Coronary artery (tissue), 2 donors: ENCODE results near the gene SMAD2.
"Not testable (repeated sequence)": the region's sequence is repeated elsewhere in the genome, so short reads cannot be mapped to it uniquely, and the experiment has no call there.

ENCODE experiments used
- DNase-seq: peaks from one replicate; pipeline ENCODE4 v3.0.0-alpha.2; 2017; ENCODE audit warnings: low spot score
- H3K27ac ChIP-seq, 2 donors: fragments of 200-600 bp; sonication (generic); one replicate each; pipeline ENCODE4 v1.5.1; 2016 to 2019
- H3K4me3 ChIP-seq: fragments of 200-600 bp; sonication (generic); 2 replicates; pipeline ENCODE4 v1.5.1; 2016; ENCODE audit warnings: mild to moderate bottlenecking, moderate library complexity
- TF ChIP-seq, protein P1 (sequence below): fragments of 200-600 bp; sonication (generic); IDR thresholded peaks from one replicate; pipeline ENCODE4 v1.5.1; 2019; ENCODE audit warnings: antibody characterized with exemption

Gene SMAD2

DNA sequence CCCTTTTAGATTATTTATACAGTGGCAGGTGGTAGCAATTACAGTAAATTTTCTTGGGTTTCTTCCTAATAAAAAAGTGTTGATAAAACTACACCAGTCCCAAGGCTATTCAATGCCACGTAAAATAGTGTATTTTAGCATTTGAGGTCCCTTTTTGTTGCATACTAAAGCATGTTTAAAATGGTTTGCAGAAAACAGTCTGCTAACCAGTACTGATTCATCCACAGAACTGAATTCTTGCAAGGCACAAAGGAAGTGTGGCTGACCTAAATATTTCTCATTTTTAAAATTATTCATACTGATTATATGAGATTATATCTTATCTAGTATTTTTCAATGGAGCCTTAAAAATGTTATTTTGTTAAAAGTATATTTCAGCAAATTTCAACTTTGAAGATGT lies 98.1 kb downstream of the SMAD2 start:
- H3K27ac ChIP-seq, result no peak overlapping the region
- TF ChIP-seq, protein P1, sequence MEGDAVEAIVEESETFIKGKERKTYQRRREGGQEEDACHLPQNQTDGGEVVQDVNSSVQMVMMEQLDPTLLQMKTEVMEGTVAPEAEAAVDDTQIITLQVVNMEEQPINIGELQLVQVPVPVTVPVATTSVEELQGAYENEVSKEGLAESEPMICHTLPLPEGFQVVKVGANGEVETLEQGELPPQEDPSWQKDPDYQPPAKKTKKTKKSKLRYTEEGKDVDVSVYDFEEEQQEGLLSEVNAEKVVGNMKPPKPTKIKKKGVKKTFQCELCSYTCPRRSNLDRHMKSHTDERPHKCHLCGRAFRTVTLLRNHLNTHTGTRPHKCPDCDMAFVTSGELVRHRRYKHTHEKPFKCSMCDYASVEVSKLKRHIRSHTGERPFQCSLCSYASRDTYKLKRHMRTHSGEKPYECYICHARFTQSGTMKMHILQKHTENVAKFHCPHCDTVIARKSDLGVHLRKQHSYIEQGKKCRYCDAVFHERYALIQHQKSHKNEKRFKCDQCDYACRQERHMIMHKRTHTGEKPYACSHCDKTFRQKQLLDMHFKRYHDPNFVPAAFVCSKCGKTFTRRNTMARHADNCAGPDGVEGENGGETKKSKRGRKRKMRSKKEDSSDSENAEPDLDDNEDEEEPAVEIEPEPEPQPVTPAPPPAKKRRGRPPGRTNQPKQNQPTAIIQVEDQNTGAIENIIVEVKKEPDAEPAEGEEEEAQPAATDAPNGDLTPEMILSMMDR, result no peak
- H3K4me3 ChIP-seq, result no peak overlapping the region
- DNase-seq, result no peak

DNA sequence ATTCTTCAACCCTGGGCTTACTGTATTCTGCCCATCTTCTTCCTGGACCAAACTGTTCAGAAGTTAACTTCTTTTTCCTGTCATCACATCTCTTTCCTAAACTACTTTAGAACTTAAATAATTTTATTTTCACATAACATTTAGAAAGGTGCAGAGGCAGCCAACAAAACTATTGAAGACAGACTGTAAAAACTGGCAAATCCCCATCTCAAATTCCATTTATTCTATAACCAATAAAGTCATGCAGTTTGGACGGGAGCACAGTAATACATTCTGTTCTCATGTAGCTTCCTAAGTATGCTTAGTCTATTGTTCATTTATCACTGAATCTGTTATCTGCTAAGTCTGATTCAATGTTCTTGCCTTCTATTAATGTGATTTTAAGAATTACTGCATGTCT lies 99.1 kb downstream of the SMAD2 start:
- no peak overlapping the region for H3K27ac ChIP-seq
- no peak for DNase-seq
- TF ChIP-seq, protein P1, result no peak

GRCh38 chr18:47830772-47831171 lies 99.7 kb downstream of the SMAD2 start:
- no peak overlapping the region for H3K27ac ChIP-seq
- TF ChIP-seq, protein P1, result no peak
- H3K4me3 ChIP-seq, result no peak overlapping the region
- DNase-seq, result no peak

More for the DNA sequence above, 99.1 kb downstream of the SMAD2 start:
- no peak overlapping the region for H3K4me3 ChIP-seq

DNA sequence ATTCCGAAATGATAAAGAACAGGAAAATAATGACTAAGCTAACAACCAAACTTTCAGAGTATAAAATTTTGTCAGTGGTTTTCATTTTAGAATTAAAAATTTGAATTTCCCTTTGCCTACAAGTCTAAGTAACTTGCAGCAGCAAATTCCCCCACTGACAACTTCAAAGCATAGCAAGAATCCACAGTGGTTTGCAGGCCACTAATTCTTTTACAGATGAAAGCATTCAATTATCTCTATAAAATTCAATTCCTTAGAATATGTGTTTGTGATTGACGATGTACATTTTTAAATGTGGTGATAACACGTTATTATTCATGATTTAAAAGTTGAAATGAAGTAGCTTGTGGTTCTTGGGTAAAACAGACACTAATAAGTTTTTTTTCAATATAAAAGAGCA lies 100.6 kb downstream of the SMAD2 start:
- DNase-seq, result no peak
- no peak overlapping the region for H3K27ac ChIP-seq
- TF ChIP-seq, protein P1, result no peak
- no peak overlapping the region for H3K4me3 ChIP-seq

DNA sequence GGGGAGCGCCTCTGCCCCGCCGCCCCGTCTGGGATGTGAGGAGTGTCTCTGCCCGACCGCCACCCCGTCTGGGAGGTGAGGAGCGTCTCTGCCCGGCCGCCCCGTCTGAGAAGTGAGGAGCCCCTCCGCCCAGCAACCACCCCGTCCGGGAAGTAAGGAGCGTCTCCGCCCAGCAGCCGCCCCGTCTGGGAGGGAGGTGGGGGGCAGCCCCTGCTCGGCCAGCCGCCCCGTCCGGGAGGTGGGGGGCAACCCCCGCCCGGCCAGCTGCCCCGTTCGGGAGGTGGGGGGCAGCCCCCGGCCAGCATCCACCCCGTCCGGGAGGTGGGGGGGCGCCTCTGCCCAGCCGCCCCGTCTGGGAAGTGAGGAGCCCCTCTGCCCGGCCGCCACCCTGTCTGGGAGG lies 102.4 kb downstream of the SMAD2 start:
- not testable (repeated sequence) for H3K4me3 ChIP-seq, H3K27ac ChIP-seq, DNase-seq

DNA sequence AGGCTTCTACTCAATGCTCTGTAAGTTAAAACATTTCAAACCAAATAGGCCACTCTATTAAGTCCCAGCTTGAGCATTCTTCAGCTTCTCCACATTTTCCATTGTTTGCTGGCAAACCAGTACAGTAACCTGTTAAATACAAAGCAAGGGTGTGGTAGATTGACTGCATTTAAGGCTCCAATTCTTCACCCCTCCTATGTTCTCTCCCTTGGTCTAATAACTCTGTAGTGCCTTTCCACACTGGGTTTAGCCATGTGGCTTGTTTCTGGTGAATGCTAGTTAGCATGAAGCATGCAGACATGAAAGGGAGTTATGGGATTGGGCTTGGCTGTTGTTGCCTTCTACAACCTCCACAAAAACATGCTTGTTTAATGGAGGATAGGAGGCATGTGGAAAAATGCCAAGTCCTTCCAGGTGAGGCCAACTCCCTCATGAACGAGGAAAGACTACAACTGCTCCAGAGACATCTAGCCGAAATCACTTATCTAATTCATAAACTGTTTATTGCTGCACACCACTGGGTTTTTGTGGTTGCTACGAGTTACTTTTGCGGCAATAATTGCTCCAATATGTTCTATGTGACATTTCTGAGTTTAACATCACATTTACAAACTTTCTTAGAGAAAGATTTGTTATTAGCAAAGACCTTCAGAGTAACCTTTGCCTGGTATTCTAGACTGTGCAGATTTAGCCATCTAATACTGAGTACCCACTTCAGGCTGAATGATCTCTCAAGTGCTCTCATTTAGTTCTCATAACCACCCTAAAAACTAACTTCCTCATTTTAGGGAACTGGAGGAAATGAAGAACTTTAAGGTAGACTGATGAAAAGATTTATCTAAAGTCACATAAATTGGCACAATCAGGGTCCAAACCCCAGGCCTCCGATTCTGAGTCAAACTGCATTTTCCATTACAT lies 104.0 kb downstream of the SMAD2 start:
- no peak for DNase-seq

GRCh38 chr18:47821314-47821713 lies 109.1 kb downstream of the SMAD2 start:
- H3K27ac ChIP-seq, result no peak overlapping the region
- DNase-seq, result no peak
- H3K4me3 ChIP-seq, result no peak overlapping the region
- TF ChIP-seq, protein P1, result no peak

More for the DNA sequence above, 104.0 kb downstream of the SMAD2 start:
- TF ChIP-seq, protein P1, result no peak
- no peak overlapping the region for H3K27ac ChIP-seq
- H3K4me3 ChIP-seq, result no peak overlapping the region
